Thyroid gland (tissue), 4 donors: Measurements from ENCODE around the gene MGMT.

Experiments
- POLR2A ChIP-seq, 2 donors: fragments of 450-650 bp; IDR thresholded peaks; one replicate each; pipeline ENCODE4 v1.6.1; 2017; ENCODE audit warnings: antibody characterized with exemption in 2 of 2, mild to moderate bottlenecking in 2 of 2, moderate library complexity in 1 of 2
- TF ChIP-seq, protein P1 (sequence below), 6 experiments: fragments of 200-600 bp in 3 of 6; fragments of 450-650 bp in 3 of 6; sonication (generic) in 3 of 6; IDR thresholded peaks; one replicate each; pipeline ENCODE4 v1.5.1; 2016 to 2019; ENCODE audit warnings: antibody characterized with exemption in 6 of 6, mild to moderate bottlenecking in 2 of 6, inconsistent platforms in 1 of 6, moderate library complexity in 1 of 6

DNA sequence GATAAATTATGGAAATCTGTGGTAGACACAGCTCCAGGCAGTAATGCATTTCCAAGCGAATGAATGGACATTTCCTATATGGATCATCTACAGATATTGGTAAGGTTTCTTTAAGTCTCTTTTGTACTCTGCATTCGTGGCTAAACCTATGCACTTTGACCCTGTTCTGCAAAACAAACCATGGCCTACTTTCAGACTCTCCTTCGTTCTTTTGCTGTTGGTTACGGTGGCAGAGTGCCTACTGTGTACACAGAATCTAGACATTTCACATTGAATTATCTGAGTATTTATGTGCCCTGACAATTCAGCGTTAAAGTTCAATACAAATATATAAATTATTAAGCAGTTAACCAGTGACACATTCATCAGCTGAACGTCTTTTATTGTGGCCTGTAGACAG, 93.3 kb downstream of the MGMT start:
- TF ChIP-seq, protein P1, sequence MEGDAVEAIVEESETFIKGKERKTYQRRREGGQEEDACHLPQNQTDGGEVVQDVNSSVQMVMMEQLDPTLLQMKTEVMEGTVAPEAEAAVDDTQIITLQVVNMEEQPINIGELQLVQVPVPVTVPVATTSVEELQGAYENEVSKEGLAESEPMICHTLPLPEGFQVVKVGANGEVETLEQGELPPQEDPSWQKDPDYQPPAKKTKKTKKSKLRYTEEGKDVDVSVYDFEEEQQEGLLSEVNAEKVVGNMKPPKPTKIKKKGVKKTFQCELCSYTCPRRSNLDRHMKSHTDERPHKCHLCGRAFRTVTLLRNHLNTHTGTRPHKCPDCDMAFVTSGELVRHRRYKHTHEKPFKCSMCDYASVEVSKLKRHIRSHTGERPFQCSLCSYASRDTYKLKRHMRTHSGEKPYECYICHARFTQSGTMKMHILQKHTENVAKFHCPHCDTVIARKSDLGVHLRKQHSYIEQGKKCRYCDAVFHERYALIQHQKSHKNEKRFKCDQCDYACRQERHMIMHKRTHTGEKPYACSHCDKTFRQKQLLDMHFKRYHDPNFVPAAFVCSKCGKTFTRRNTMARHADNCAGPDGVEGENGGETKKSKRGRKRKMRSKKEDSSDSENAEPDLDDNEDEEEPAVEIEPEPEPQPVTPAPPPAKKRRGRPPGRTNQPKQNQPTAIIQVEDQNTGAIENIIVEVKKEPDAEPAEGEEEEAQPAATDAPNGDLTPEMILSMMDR (IDR thresholded peaks at IDR 0.05): no peak
- no peak for TF ChIP-seq POLR2A (IDR thresholded peaks at IDR 0.05)
